Measurements from ENCODE around the gene ZNF766.
A peak's percentile ranks its signal among the peaks of the same experiment; 100 is the strongest.

The ZNF766 gene

GRCh38 chr19:52296400-52296772 lies 27.0 kb downstream of the ZNF766 start:
- in situ Hi-C loops (cut with HindIII; ENCODE audit: low sequenced_read_pairs): no loop called here
- DNase-seq (ENCODE audit: low read depth, low spot score): no peak
- TF ChIP-seq CTCF (IDR thresholded peaks at IDR 0.05; ENCODE audit: low read depth, low read length): no peak
- H3K4me3 ChIP-seq (ENCODE audit: low read depth, low read length): peak overlapping the region; percentile 49

GRCh38 chr19:52296773-52297600 lies 27.6 kb downstream of the ZNF766 start, which contains the start of gene ZNF480:
ZNF480 (plus strand) TSS chr19:52297169; CDS start chr19:52300413, 3,244 bp downstream.
- H3K4me3 ChIP-seq (ENCODE audit: low read depth, low read length): peak within 1 kb of the TSS; percentile 79
- peak; percentile 75 for DNase-seq (ENCODE audit: low read depth, low spot score)
- no peak for TF ChIP-seq CTCF (IDR thresholded peaks at IDR 0.05; ENCODE audit: low read depth, low read length)
- in situ Hi-C loops (cut with HindIII; ENCODE audit: low sequenced_read_pairs): no loop called here

DNA sequence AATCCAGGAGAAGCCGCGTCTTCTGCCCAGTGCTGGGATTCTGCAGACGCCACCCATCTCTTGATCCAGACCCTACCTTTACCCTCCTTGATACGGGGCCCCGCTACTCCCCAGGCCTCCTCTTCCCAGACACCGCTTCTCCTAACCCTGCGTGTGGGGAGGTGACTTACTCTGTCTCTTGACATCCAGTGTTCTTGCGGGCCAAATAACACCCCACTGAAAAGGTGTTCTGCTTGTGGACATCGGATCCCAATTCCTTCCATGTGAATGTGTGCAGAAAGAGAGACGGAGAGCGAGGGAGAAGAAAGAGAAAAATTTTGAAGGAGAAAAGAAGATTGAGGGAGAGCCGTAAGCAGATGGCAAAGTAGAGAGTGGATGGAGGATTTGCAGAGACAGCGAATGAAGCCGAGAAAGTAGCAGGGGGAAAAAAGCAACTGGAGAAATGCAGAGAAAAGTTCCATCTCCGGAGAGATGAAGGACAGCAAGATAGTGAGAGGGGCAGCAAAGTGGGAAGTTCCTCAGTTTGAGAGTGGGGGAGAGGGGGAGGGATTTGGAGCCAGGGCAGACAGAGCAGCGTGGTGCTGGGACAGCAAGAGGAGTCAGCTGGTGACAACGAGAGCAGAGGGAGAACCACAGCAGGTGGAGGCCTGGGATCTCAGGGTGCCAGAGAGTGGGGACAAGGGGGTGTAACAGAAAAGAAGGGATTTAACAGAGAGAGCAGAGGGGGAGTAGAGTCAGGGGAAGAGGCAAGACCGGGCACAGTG lies 28.4 kb downstream of the ZNF766 start:
- in situ Hi-C loops (cut with HindIII; ENCODE audit: low sequenced_read_pairs): no loop called here
- DNase-seq (ENCODE audit: low read depth, low spot score): no peak
- no peak for TF ChIP-seq CTCF (IDR thresholded peaks at IDR 0.05; ENCODE audit: low read depth, low read length)
- peak overlapping the region; percentile 79 for H3K4me3 ChIP-seq (ENCODE audit: low read depth, low read length)

DNA sequence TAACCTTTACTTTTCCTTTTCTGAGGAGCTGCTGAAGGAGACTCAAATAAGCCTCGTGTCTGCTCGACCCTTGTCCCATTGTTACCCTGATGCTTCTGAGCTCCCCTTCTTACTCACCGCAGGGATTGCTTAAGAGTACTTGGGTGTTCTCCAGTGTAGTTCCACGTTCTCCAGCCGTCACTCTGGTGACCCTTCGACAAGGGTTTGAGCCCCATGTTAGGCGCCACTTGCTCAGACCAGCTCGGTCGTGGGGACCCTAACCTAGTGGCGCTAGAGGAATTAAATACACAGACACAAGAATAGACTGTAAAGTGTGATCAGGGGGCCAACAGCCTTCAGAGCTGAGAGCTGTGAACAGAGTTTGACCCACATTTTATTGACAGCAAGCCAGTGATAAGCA lies 37.9 kb downstream of the ZNF766 start:
- DNase-seq (ENCODE audit: low read depth, low spot score): peak; percentile 43

DNA sequence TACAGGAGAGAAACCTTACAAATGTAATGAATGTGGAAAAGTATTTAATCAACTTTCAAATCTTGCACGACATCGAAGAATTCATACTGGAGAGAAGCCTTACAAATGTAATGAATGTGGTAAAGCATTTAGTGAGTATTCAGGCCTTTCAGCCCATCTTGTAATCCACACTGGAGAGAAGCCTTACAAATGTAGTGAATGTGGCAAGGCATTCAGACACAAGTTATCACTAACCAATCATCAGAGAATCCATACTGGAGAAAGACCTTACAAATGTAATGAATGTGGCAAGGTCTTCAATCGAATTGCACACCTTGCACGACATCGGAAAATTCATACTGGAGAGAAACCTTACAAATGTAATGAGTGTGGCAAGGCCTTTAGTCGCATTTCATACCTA lies 53.0 kb downstream of the ZNF766 start:
- in situ Hi-C loops (cut with HindIII; ENCODE audit: low sequenced_read_pairs): no loop called here
- no peak for DNase-seq (ENCODE audit: low read depth, low spot score)
- H3K4me3 ChIP-seq (ENCODE audit: low read depth, low read length): no peak overlapping the region
- no peak for TF ChIP-seq CTCF (IDR thresholded peaks at IDR 0.05; ENCODE audit: low read depth, low read length)

More for the DNA sequence above, 37.9 kb downstream of the ZNF766 start:
- no peak overlapping the region for H3K4me3 ChIP-seq (ENCODE audit: low read depth, low read length)
- in situ Hi-C loops (cut with HindIII; ENCODE audit: low sequenced_read_pairs): no loop called here
- TF ChIP-seq CTCF (IDR thresholded peaks at IDR 0.05; ENCODE audit: low read depth, low read length): no peak

- TF ChIP-seq CTCF (IDR thresholded peaks at IDR 0.05; ENCODE audit: low read depth, low read length): no peak
- H3K4me3 ChIP-seq (ENCODE audit: low read depth, low read length): no peak overlapping the region
- peak; percentile 21 for DNase-seq (ENCODE audit: low read depth, low spot score)
- in situ Hi-C loops (cut with HindIII; ENCODE audit: low sequenced_read_pairs): no loop called here
Observed at GRCh38 chr19:52331757-52332156, 62.4 kb downstream of the ZNF766 start.
